ENCODE results near the gene COX10.

Gene COX10

GRCh38 chr17:14203388-14203787 lies 134.1 kb downstream of the COX10 start:
- peak; percentile 38 for TF ChIP-seq CTCF (IDR thresholded peaks at IDR 0.05; ENCODE audit: low read depth, low read length)
- H3K36me3 ChIP-seq = no peaks in the 10 kb centered on the region; the same call in 1 of the 2 replicates
- peak; percentile 16 for DNase-seq
- H3K9me3 ChIP-seq (ENCODE audit: severe bottlenecking) = no peaks in the 10 kb centered on the region
- H3K4me3 ChIP-seq (ENCODE audit: low read depth, low read length) = no peak overlapping the region
- no peak overlapping the region for H3K27ac ChIP-seq
- no peaks in the 10 kb centered on the region for H3K27me3 ChIP-seq (ENCODE audit: insufficient read depth, low read depth, severe bottlenecking)

- Histone ChIP-seq H3K36me3 (no peaks in the 10 kb centered on the region; the same call in 1 of the 2 replicates), H3K27me3 (ENCODE audit: insufficient read depth, low read depth, severe bottlenecking) (no peaks in the 10 kb centered on the region), H3K27ac (no peak overlapping the region), H3K9me3 (ENCODE audit: severe bottlenecking) (no peaks in the 10 kb centered on the region), H3K4me3 (ENCODE audit: low read depth, low read length) (no peak overlapping the region)
- DNase-seq = no peak
- TF ChIP-seq CTCF (IDR thresholded peaks at IDR 0.05; ENCODE audit: low read depth, low read length) = no peak
Observed at GRCh38 chr17:14204084-14204483, 134.8 kb downstream of the COX10 start.

- Histone ChIP-seq H3K27ac (no peak overlapping the region), H3K36me3 (no peaks in the 10 kb centered on the region; the same call in 1 of the 2 replicates), H3K27me3 (ENCODE audit: insufficient read depth, low read depth, severe bottlenecking) (no peaks in the 10 kb centered on the region), H3K4me3 (ENCODE audit: low read depth, low read length) (no peak overlapping the region), H3K9me3 (ENCODE audit: severe bottlenecking) (no peaks in the 10 kb centered on the region)
- TF ChIP-seq CTCF (IDR thresholded peaks at IDR 0.05; ENCODE audit: low read depth, low read length) = no peak
- DNase-seq = no peak
Observed at GRCh38 chr17:14204546-14204945, 135.2 kb downstream of the COX10 start.

GRCh38 chr17:14205380-14205779 lies 136.1 kb downstream of the COX10 start:
- Histone ChIP-seq H3K4me3 (ENCODE audit: low read depth, low read length) (no peak overlapping the region), H3K36me3 (no peaks in the 10 kb centered on the region; the same call in 1 of the 2 replicates), H3K9me3 (ENCODE audit: severe bottlenecking) (no peaks in the 10 kb centered on the region), H3K27ac (no peak overlapping the region), H3K27me3 (ENCODE audit: insufficient read depth, low read depth, severe bottlenecking) (no peaks in the 10 kb centered on the region)
- no peak for DNase-seq
- TF ChIP-seq CTCF (IDR thresholded peaks at IDR 0.05; ENCODE audit: low read depth, low read length) = no peak

- Histone ChIP-seq H3K27me3 (ENCODE audit: insufficient read depth, low read depth, severe bottlenecking) (no peaks in the 10 kb centered on the region), H3K36me3 (no peaks in the 10 kb centered on the region; the same call in 1 of the 2 replicates), H3K4me3 (ENCODE audit: low read depth, low read length) (no peak overlapping the region), H3K9me3 (ENCODE audit: severe bottlenecking) (no peaks in the 10 kb centered on the region), H3K27ac (no peak overlapping the region)
- DNase-seq = no peak
- TF ChIP-seq CTCF (IDR thresholded peaks at IDR 0.05; ENCODE audit: low read depth, low read length) = no peak
Observed at GRCh38 chr17:14205992-14206461, 136.7 kb downstream of the COX10 start.

- Histone ChIP-seq H3K27me3 (ENCODE audit: insufficient read depth, low read depth, severe bottlenecking) (no peaks in the 10 kb centered on the region), H3K36me3 (no peaks in the 10 kb centered on the region; the same call in 1 of the 2 replicates), H3K9me3 (ENCODE audit: severe bottlenecking) (peaks cover 5% of the 10 kb centered on the region), H3K27ac (no peak overlapping the region), H3K4me3 (ENCODE audit: low read depth, low read length) (no peak overlapping the region)
- no peak for DNase-seq
- TF ChIP-seq CTCF (IDR thresholded peaks at IDR 0.05; ENCODE audit: low read depth, low read length) = no peak
Observed at GRCh38 chr17:14206891-14207290, 137.6 kb downstream of the COX10 start.

All from WERI-Rb-1 (cell line).